ENCODE results near the gene COX10.

COX10 gene

GRCh38 chr17:14204546-14204945 is 135.2 kb downstream of the COX10 start:
- ChIA-PET POLR2A (no interaction called here), CTCF (no interaction called here)
- no peak for TF ChIP-seq CTCF (IDR thresholded peaks at IDR 0.05; ENCODE audit: control extremely low read depth, extremely low read depth, low read depth, missing control alignments)
- DNase-seq (ENCODE audit: extremely low spot score), result no peak

GRCh38 chr17:14205380-14205779 is 136.1 kb downstream of the COX10 start:
- CTCF ChIA-PET, result no interaction called here
- TF ChIP-seq CTCF (IDR thresholded peaks at IDR 0.05; ENCODE audit: control extremely low read depth, extremely low read depth, low read depth, missing control alignments), result no peak
- POLR2A ChIA-PET, result no interaction called here
- no peak for DNase-seq (ENCODE audit: extremely low spot score)

DNA sequence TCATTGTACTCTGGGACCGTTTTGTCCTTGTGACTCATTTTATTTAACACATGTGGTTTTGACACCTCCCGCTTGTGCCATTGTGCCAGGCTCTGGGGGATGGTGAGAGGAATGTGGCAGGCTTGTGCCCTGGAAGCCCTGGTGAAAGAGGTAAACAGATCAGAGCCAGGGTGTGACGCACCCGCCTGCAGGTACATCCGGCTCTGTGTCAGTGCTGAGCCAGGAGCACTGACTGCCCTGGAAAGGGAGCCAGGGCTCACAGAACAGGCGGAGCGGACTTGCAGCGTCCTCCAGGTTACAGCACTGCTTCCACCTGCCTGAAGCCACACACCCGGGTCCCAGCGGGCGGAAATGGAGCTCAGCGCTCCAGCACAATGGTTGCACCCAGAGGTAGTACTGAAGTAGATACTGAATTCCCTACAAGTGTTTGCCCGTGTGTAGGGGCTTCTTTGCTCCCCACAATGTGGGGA is 136.7 kb downstream of the COX10 start:
- no peak for DNase-seq (ENCODE audit: extremely low spot score)
- TF ChIP-seq CTCF (IDR thresholded peaks at IDR 0.05; ENCODE audit: control extremely low read depth, extremely low read depth, low read depth, missing control alignments), result no peak
- POLR2A ChIA-PET, result no interaction called here
- CTCF ChIA-PET, result interaction anchor here (1.3 kb wide), 1 partner anchor 8 kb away, joined by 3 read pairs; no protein-coding TSS in a partner anchor

DNA sequence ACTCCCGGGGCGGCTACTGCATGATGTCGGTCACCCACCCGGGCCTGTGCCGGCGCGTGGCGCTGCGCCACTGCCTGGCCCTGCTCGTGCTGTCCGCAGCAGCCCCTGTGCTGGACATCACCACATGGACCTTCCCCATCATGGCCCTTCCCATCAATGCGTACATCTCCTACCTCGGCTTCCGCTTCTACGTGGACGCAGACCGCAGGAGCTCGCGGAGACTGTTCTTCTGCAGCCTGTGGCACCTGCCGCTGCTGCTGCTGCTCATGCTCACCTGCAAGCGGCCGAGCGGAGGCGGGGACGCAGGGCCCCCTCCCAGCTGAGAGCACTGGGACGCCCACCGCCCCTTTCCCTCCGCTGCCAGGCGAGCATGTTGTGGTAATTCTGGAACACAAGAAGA is 137.6 kb downstream of the COX10 start:
- CTCF ChIA-PET, result interaction anchor here (1.3 kb wide), 1 partner anchor 9 kb away, joined by 3 read pairs; no protein-coding TSS in a partner anchor
- POLR2A ChIA-PET, result no interaction called here
- no peak for TF ChIP-seq CTCF (IDR thresholded peaks at IDR 0.05; ENCODE audit: control extremely low read depth, extremely low read depth, low read depth, missing control alignments)
- DNase-seq (ENCODE audit: extremely low spot score), result no peak

DNA sequence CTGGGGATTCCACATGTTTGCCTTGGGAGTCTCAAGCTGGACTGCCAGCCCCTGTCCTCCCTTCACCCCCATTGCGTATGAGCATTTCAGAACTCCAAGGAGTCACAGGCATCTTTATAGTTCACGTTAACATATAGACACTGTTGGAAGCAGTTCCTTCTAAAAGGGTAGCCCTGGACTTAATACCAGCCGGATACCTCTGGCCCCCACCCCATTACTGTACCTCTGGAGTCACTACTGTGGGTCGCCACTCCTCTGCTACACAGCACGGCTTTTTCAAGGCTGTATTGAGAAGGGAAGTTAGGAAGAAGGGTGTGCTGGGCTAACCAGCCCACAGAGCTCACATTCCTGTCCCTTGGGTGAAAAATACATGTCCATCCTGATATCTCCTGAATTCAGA is 138.5 kb downstream of the COX10 start:
- TF ChIP-seq CTCF (IDR thresholded peaks at IDR 0.05; ENCODE audit: control extremely low read depth, extremely low read depth, low read depth, missing control alignments), result no peak
- ChIA-PET CTCF (interaction anchor here (1.6 kb wide), 1 partner anchor 13 kb away, joined by 6 read pairs; no protein-coding TSS in a partner anchor), POLR2A (no interaction called here)
- no peak for DNase-seq (ENCODE audit: extremely low spot score)

GRCh38 chr17:14209215-14209614 is 139.9 kb downstream of the COX10 start:
- no peak for TF ChIP-seq CTCF (IDR thresholded peaks at IDR 0.05; ENCODE audit: control extremely low read depth, extremely low read depth, low read depth, missing control alignments)
- ChIA-PET CTCF (interaction anchor here (1.1 kb wide), 1 partner anchor 10 kb away, joined by 3 read pairs; no protein-coding TSS in a partner anchor), POLR2A (no interaction called here)
- DNase-seq (ENCODE audit: extremely low spot score), result no peak
